Heart left ventricle (tissue), 16 donors: ENCODE data around the gene SEM1. TPM values are rescaled to one million over a fixed set of nuclear protein-coding genes. Genes with fewer than 3 reads are reported as not detected.

Source experiments
- ATAC-seq, 4 donors: fragments of 200-7000 bp; cut with Tn5 transposase; one replicate each; pipeline ENCODE4 v1.9.1; 2020 to 2022; ENCODE audit warnings: moderate library complexity in 4 of 4, mild to moderate bottlenecking in 3 of 4, moderate number of reproducible peaks in 1 of 4
- DNase-seq, 5 donors: peaks; one replicate each; pipeline ENCODE4 v3.0.0-alpha.2; 2020
- H3K27ac ChIP-seq, 12 donors: fragments of 200-600 bp; sonication (generic) in 4 of 12; one replicate each; pipeline versions ENCODE4 v1.5.0 to v1.8.0; 2016 to 2022; ENCODE audit warnings: mild to moderate bottlenecking in 2 of 12
- H3K27me3 ChIP-seq, 9 donors: fragments of 200-600 bp; sonication (generic) in 2 of 9; one replicate each; pipeline versions ENCODE4 v1.5.1 to v1.8.0; 2016 to 2022; ENCODE audit warnings: mild to moderate bottlenecking in 3 of 9
- H3K36me3 ChIP-seq, 9 donors: fragments of 200-600 bp; sonication (generic) in 2 of 9; one replicate each; pipeline versions ENCODE4 v1.5.0 to v1.8.0; 2018 to 2022; ENCODE audit warnings: mild to moderate bottlenecking in 2 of 9
- H3K4me1 ChIP-seq, 12 donors: fragments of 200-600 bp; sonication (generic) in 4 of 12; one replicate each; pipeline versions ENCODE4 v1.5.0 to v1.8.0; 2016 to 2022; ENCODE audit warnings: mild to moderate bottlenecking in 3 of 12
- H3K4me3 ChIP-seq, 12 donors: fragments of 200-600 bp; sonication (generic) in 4 of 12; one replicate each; pipeline versions ENCODE4 v1.5.0 to v1.8.0; 2017 to 2022; ENCODE audit warnings: mild to moderate bottlenecking in 9 of 12, moderate library complexity in 4 of 12
- H3K9me3 ChIP-seq, 12 donors: fragments of 200-600 bp; sonication (generic) in 4 of 12; one replicate each; pipeline versions ENCODE4 v1.5.0 to v1.8.0; 2016 to 2022; ENCODE audit warnings: mild to moderate bottlenecking in 1 of 12
- POLR2A ChIP-seq, 2 donors: fragments of 450-650 bp; IDR thresholded peaks; one replicate each; pipeline ENCODE4 v1.6.1; 2017; ENCODE audit warnings: antibody characterized with exemption in 2 of 2, mild to moderate bottlenecking in 2 of 2, moderate library complexity in 2 of 2
- WGBS, 4 donors: extraction: QIAGEN DNeasy Blood & Tissue Kit in 2 of 4; methylation state at CpG; one replicate each; pipeline versions ENCODE4 v1.1.5 to v1.1.7; 2013 to 2018; 5-methylcytosine and 5-hydroxymethylcytosine counted together
- intact Hi-C, 10 donors: fragments of 100-400 bp; cut with DNase I; formaldehyde crosslinking; loops; one replicate each; pipeline versions ENCODE4 v1.11.1 to v1.14.2; 2022
- polyA plus RNA-seq, 2 donors: library from polyadenylated mRNA; stranded (reverse); fragments of 200-250 nt; gene quantifications; one replicate each; pipeline ENCODE4 v1.2.3, GENCODE V29; 2013
- total RNA-seq, 9 donors: library from RNA; depleted of rRNA in 2 of 9; stranded (reverse); fragments of >200 nt in 2 of 9; fragmentation: NEBNext Ultra II Directional in 3 of 9; extraction: Animal tissue kit (Norgen Biotek cat#: 25700) in 3 of 9; gene quantifications; one replicate each; pipeline versions ENCODE4 v1.1.0 to v1.2.4, GENCODE V29; 2016 to 2023
- TF ChIP-seq, protein P1 (sequence below), 12 donors: fragments of 200-600 bp; sonication (generic) in 4 of 12; IDR thresholded peaks; one replicate each; pipeline versions ENCODE4 v1.5.0 to v1.8.0; 2018 to 2022; ENCODE audit warnings: antibody characterized with exemption in 12 of 12, mild to moderate bottlenecking in 5 of 12
- donor health status: ischemic (EF 13 %, LVEDD 7.1; RV severe dilation, severe dysfunction).
- donor health status: healthy with polysubstance abuse.
- donor health status: DM: no; HTN: yes; CAD: no.
- donor health status: DM: no; HTN: no; CAD: no.
- donor health status: ischemic (EF 25% LVEDD 6.9; RV normal size, moderate dysfunction).
- donor health status: ischemic (EF 25% LVEDD 5.7; RV mildly dilated, moderate dysfunction).
- donor health status: healthy.
- donor health status: DM: yes; HTN: yes; CAD: no.
- donor health status: ischemic (EF 35%, LVEDD 5.7; RV mildly dilated, moderate dysfunction).
- donor health status: nonischemic (EF 11% LVEDD 7.7; RV severe dilation, severe dysfunction).
- donor health status: DM: yes; HTN: yes; CAD: no.
- donor health status: PGD.
- donor health status: ischemic (EF 29% LVEDD 5.4; RV normal size, mild dysfunction).
- donor health status: nonischemic (EF 23%, LVEDD 6.1; RV moderate dilation, normal function).

SEM1 gene
- total and polyA plus RNA-seq, 11 donors: 25.5 to 157 (median 44.1) TPM

GRCh38 chr7:96734343-96734742 is 24.7 kb upstream of the SEM1 start:
- H3K36me3 ChIP-seq: no peaks in the 10 kb centered on the region
- WGBS, 4 donors: 54 to 69% (median 64%) methylated on average over 2 of the region's 2 CpGs
- no peaks in the 10 kb centered on the region for H3K9me3 ChIP-seq
- H3K4me1 ChIP-seq: no peaks in the 10 kb centered on the region
- ATAC-seq: no peak
- TF ChIP-seq POLR2A (IDR thresholded peaks at IDR 0.05): no peak
- TF ChIP-seq, protein P1, sequence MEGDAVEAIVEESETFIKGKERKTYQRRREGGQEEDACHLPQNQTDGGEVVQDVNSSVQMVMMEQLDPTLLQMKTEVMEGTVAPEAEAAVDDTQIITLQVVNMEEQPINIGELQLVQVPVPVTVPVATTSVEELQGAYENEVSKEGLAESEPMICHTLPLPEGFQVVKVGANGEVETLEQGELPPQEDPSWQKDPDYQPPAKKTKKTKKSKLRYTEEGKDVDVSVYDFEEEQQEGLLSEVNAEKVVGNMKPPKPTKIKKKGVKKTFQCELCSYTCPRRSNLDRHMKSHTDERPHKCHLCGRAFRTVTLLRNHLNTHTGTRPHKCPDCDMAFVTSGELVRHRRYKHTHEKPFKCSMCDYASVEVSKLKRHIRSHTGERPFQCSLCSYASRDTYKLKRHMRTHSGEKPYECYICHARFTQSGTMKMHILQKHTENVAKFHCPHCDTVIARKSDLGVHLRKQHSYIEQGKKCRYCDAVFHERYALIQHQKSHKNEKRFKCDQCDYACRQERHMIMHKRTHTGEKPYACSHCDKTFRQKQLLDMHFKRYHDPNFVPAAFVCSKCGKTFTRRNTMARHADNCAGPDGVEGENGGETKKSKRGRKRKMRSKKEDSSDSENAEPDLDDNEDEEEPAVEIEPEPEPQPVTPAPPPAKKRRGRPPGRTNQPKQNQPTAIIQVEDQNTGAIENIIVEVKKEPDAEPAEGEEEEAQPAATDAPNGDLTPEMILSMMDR (IDR thresholded peaks at IDR 0.05): no peak
- peaks cover 0 to 10% (median under 1%) of the 10 kb centered on the region in 9 donors for H3K27me3 ChIP-seq
- H3K27ac ChIP-seq: no peak overlapping the region
- no peak for DNase-seq
- no peak overlapping the region for H3K4me3 ChIP-seq
- intact Hi-C loops: no loop called here

- intact Hi-C loops: no loop called here
- H3K9me3 ChIP-seq: no peaks in the 10 kb centered on the region
- peaks cover 0 to 4% (median 0%) of the 10 kb centered on the region in 9 donors for H3K27me3 ChIP-seq
- no peak overlapping the region for H3K4me3 ChIP-seq
- no peak overlapping the region for H3K27ac ChIP-seq
- ATAC-seq (no peak), DNase-seq (no peak)
- no peaks in the 10 kb centered on the region for H3K4me1 ChIP-seq
- no peaks in the 10 kb centered on the region for H3K36me3 ChIP-seq
- TF ChIP-seq POLR2A (IDR thresholded peaks at IDR 0.05): no peak
- TF ChIP-seq, protein P1 (IDR thresholded peaks at IDR 0.05): no peak
- WGBS, 4 donors: 78 to 88% (median 83%) methylated on average over 2 of the region's 2 CpGs
Measured at GRCh38 chr7:96729820-96730219, 20.2 kb upstream of the SEM1 start.

GRCh38 chr7:96728139-96728538 is 18.5 kb upstream of the SEM1 start:
- Histone ChIP-seq H3K36me3 (no peaks in the 10 kb centered on the region), H3K4me3 (no peak overlapping the region), H3K9me3 (no peaks in the 10 kb centered on the region), H3K27me3 (no peaks in the 10 kb centered on the region), H3K4me1 (no peaks in the 10 kb centered on the region), H3K27ac (no peak overlapping the region)
- ATAC-seq: no peak
- DNase-seq: no peak
- 84 to 91% (median 86%) methylated on average over 4 of the region's 4 CpGs for WGBS, 4 donors
- intact Hi-C loops: no loop called here
- no peak for TF ChIP-seq POLR2A (IDR thresholded peaks at IDR 0.05)
- TF ChIP-seq, protein P1 (IDR thresholded peaks at IDR 0.05): no peak

- no peak overlapping the region for H3K4me3 ChIP-seq
- no peak overlapping the region for H3K27ac ChIP-seq
- WGBS, 4 donors: 84 to 87% (median 84%) methylated on average over 3 of the region's 3 CpGs
- H3K4me1 ChIP-seq: no peaks in the 10 kb centered on the region
- no peak for ATAC-seq
- no peaks in the 10 kb centered on the region for H3K9me3 ChIP-seq
- no peak for DNase-seq
- no peak for TF ChIP-seq POLR2A (IDR thresholded peaks at IDR 0.05)
- TF ChIP-seq, protein P1 (IDR thresholded peaks at IDR 0.05): no peak
- intact Hi-C loops: no loop called here
- H3K36me3 ChIP-seq: no peaks in the 10 kb centered on the region
- H3K27me3 ChIP-seq: no peaks in the 10 kb centered on the region
Measured at GRCh38 chr7:96727534-96728088, 18.0 kb upstream of the SEM1 start.
